Gastroesophageal sphincter (tissue), 4 donors: ENCODE results near the gene RUNX3. TPM values are rescaled to one million over a fixed set of nuclear protein-coding genes. Genes with fewer than 3 reads are reported as not detected.
A peak's percentile ranks its signal among the peaks of the same experiment; 100 is the strongest.

Source experiments
- ATAC-seq: fragments of 150-250 bp; one replicate; pipeline ENCODE4 v1.9.1; 2016; ENCODE audit warnings: mild to moderate bottlenecking, moderate library complexity
- H3K27ac ChIP-seq, 4 donors: fragments of 200-600 bp; sonication (generic) in 3 of 4; 1 replicate in 3 of 4; 2 replicates in 1 of 4; pipeline ENCODE4 v1.5.1; 2016 to 2019
- H3K27me3 ChIP-seq: fragments of 200-600 bp; sonication (generic); one replicate; pipeline ENCODE4 v1.5.1; 2019
- H3K36me3 ChIP-seq, 2 donors: fragments of 200-600 bp; sonication (generic); one replicate each; pipeline ENCODE4 v1.5.1; 2019; ENCODE audit warnings: control low read depth in 1 of 2
- H3K4me1 ChIP-seq, 3 donors: fragments of 200-600 bp; sonication (generic); 1 replicate in 2 of 3; 2 replicates in 1 of 3; pipeline ENCODE4 v1.5.1; 2016 to 2019; ENCODE audit warnings: control low read depth in 2 of 3
- H3K4me3 ChIP-seq, 2 donors: fragments of 200-600 bp; sonication (generic); one replicate each; pipeline ENCODE4 v1.5.1; 2019; ENCODE audit warnings: mild to moderate bottlenecking in 1 of 2, moderate library complexity in 1 of 2
- H3K9me3 ChIP-seq, 3 donors: fragments of 200-600 bp; sonication (generic); one replicate each; pipeline ENCODE4 v1.5.1; 2017 to 2019; ENCODE audit warnings: control low read depth in 2 of 3
- EP300 ChIP-seq: sonication (generic); formaldehyde crosslinking; IDR thresholded peaks from one replicate; pipeline ENCODE4 v1.6.1; 2017; ENCODE audit warnings: antibody characterized with exemption, mild to moderate bottlenecking
- POLR2A ChIP-seq, 2 donors: fragments of 450-650 bp; IDR thresholded peaks; one replicate each; pipeline ENCODE4 v1.6.1; 2017; ENCODE audit warnings: antibody characterized with exemption in 2 of 2, mild to moderate bottlenecking in 2 of 2, moderate library complexity in 1 of 2
- POLR2AphosphoS5 ChIP-seq: sonication (generic); formaldehyde crosslinking; IDR thresholded peaks from one replicate; pipeline ENCODE4 v1.6.1; 2017; ENCODE audit warnings: antibody characterized with exemption
- WGBS, 2 donors: methylation state at CpG; one replicate each; pipeline ENCODE4 v1.1.5; 2018; ENCODE audit warnings: low coverage in 1 of 2; 5-methylcytosine and 5-hydroxymethylcytosine counted together
- total RNA-seq, 4 donors: library from RNA; depleted of rRNA; stranded (reverse); fragments of >200 nt; gene quantifications; one replicate each; pipeline ENCODE4 v1.1.0, GENCODE V29; 2016
- TF ChIP-seq, protein P1 (sequence below), 4 experiments: fragments of 200-600 bp in 2 of 4; fragments of 450-650 bp in 2 of 4; sonication (generic) in 1 of 4; IDR thresholded peaks; one replicate each; pipeline ENCODE4 v1.5.1; 2017 to 2019; ENCODE audit warnings: antibody characterized with exemption in 4 of 4, mild to moderate bottlenecking in 2 of 4, moderate library complexity in 2 of 4

RUNX3 gene
- total RNA-seq, 4 donors from 2014 or later: 0.62 to 2.0 (median 1.3) TPM

DNA sequence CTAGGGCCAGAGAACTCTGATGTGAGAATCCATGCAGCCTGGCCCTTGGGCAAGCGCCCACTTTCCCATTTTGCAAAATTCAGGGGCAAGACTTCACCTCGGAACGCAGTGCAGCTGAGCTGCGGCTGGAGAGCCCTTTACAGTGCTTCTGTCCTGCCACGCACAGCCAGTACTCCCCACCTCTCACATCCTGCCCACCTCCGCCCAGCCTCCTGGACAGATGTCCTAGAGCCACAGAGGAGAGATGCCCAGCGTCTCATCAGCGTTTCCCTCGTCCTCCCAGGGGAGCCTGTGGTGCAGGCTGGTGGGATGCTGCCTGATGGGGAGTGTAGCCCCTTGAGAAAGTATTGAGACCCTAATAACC, 29.6 kb downstream of the RUNX3 start:
- H3K27ac ChIP-seq: no peak overlapping the region
- TF ChIP-seq, protein P1, sequence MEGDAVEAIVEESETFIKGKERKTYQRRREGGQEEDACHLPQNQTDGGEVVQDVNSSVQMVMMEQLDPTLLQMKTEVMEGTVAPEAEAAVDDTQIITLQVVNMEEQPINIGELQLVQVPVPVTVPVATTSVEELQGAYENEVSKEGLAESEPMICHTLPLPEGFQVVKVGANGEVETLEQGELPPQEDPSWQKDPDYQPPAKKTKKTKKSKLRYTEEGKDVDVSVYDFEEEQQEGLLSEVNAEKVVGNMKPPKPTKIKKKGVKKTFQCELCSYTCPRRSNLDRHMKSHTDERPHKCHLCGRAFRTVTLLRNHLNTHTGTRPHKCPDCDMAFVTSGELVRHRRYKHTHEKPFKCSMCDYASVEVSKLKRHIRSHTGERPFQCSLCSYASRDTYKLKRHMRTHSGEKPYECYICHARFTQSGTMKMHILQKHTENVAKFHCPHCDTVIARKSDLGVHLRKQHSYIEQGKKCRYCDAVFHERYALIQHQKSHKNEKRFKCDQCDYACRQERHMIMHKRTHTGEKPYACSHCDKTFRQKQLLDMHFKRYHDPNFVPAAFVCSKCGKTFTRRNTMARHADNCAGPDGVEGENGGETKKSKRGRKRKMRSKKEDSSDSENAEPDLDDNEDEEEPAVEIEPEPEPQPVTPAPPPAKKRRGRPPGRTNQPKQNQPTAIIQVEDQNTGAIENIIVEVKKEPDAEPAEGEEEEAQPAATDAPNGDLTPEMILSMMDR (IDR thresholded peaks at IDR 0.05): no peak
- TF ChIP-seq EP300 (no peak), POLR2AphosphoS5 (no peak), POLR2A (IDR thresholded peaks at IDR 0.05) (no peak)
- no peak overlapping the region for H3K4me3 ChIP-seq
- no peaks in the 10 kb centered on the region for H3K36me3 ChIP-seq
- peaks cover 77% of the 10 kb centered on the region for H3K27me3 ChIP-seq
- ATAC-seq: no peak
- no peaks in the 10 kb centered on the region for H3K4me1 ChIP-seq
- 68% methylated on average over 5 of the region's 9 CpGs; no CpG with 5 or more reads in 1 of the 2 donors for WGBS, 2 donors
- H3K9me3 ChIP-seq: no peaks in the 10 kb centered on the region

DNA sequence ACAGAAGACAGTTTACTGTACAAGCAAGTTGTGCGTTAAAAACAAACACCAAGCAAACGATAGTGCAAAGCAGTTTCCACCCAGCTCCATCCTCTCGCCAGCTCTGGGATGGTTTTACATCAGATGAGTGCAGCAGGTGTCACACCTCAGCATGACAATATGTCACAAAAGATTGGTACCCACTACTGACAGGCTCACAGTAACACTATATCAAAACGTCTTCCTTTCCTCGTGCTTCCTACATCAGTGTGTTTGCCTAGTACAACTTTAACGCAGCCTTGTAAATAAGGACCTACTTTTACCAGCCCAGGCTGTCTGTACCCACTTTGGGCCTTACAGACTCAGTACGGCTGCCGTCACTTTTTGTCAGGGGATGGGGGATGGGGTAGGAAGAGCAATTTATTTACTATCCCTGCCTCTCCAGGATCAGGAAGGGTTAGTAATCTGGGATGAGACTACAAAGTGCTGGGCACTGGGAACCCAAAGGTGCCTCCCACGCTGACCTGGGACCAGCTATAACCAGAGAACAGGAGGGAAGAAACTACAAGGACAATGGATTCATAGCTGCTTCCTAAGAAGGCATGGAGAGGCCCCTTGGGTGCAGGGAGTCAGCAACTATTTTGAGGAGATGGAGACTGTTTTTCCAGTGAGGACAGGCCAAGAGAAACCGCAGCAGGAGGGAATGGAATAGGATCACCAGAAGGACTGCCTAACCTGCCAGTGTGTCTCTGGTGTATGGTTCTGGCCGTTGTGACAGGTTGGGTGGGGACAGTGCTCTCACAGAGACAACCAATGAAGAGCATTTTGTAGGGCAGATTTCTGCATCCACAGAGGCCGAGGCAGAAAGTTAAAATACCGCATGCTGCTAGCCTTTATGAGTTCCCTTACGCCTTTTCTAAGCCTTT, 30.2 kb downstream of the RUNX3 start:
- 68 to 69% methylated on average over 8 to 14 of the region's 14 CpGs for WGBS, 2 donors

DNA sequence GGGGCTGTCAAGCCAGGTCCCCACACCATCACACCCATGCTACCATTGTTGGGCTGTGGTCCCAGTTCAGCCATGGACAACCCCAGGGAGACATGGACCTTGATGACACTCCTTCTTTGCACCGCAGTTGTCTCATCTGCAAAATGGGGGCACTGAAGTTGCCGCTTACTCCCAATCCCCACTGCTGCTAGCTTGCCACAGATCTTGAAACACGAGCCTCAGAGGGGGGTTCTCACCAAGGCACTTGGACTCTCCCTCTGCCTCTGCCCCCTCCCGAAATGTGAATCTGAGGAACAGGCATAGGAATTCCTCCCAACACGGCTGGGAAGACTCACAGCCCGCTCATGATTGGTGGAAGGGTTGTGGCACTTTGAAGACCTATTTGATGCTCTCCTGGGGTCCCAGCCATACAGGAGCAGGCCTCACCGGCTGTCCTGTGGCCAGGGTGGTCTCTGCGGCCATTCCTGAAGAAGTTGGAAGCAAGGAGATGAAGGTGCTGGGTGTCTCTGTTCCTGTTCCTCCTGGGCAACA, 31.1 kb downstream of the RUNX3 start:
- no peak for ATAC-seq
- Histone ChIP-seq H3K27me3 (peaks cover 62% of the 10 kb centered on the region), H3K9me3 (no peaks in the 10 kb centered on the region), H3K27ac (no peak overlapping the region), H3K4me1 (no peaks in the 10 kb centered on the region), H3K36me3 (no peaks in the 10 kb centered on the region), H3K4me3 (no peak overlapping the region)
- no peak for TF ChIP-seq POLR2A (IDR thresholded peaks at IDR 0.05)
- TF ChIP-seq, protein P1 (IDR thresholded peaks at IDR 0.05): no peak
- TF ChIP-seq EP300: no peak
- TF ChIP-seq POLR2AphosphoS5: no peak
- WGBS, 2 donors: 65 to 100% methylated on average over 1 to 2 of the region's 8 CpGs

More for the DNA sequence above, 30.2 kb downstream of the RUNX3 start:
- Histone ChIP-seq H3K4me3 (no peak overlapping the region), H3K9me3 (no peaks in the 10 kb centered on the region), H3K27ac (no peak overlapping the region), H3K4me1 (no peaks in the 10 kb centered on the region), H3K27me3 (peaks cover 71% of the 10 kb centered on the region), H3K36me3 (no peaks in the 10 kb centered on the region)
- no peak for ATAC-seq
- no peak for TF ChIP-seq POLR2A (IDR thresholded peaks at IDR 0.05)
- TF ChIP-seq, protein P1 (IDR thresholded peaks at IDR 0.05): no peak
- no peak for TF ChIP-seq POLR2AphosphoS5
- no peak for TF ChIP-seq EP300

DNA sequence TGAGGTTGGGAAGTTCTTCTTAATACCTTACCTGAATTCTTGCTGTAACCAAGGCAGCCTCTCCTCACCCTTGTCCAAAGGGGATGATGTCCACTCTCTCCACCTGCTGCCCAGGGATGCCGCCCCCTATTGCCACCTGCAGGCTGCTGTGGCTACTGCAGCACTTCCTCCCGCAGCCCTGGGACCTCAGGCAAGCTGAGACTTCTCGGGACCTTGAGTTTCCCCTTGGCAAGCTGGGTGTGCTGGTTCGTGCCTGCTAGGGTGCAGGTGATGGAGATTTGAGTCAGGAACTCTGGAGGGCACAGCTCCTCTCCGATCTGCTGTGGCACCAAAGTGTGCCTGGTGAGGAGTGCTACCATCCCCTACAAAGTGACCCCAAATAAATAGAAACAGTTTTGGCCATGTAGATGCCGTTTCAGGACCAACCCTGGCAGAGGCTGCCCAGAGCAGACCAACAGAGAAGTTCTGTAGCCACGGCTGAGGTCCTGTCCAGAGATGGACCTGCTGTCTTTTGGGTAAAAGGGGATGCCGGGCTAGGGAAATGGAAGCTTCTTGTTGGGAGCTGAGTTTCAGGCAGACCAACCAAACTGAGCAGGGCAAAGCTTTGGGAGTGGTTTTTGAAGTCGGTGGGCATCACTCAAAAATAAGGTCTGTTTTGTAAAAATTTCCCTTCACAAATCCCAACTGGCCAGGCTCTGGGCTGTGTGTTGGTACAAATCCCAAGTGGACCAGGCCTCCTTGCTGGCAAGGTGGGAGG, 31.7 kb downstream of the RUNX3 start:
- no peaks in the 10 kb centered on the region for H3K36me3 ChIP-seq
- no peaks in the 10 kb centered on the region for H3K9me3 ChIP-seq
- H3K27ac ChIP-seq: no peak overlapping the region
- peaks cover 56% of the 10 kb centered on the region for H3K27me3 ChIP-seq
- TF ChIP-seq POLR2AphosphoS5 (no peak), POLR2A (IDR thresholded peaks at IDR 0.05) (no peak)
- TF ChIP-seq, protein P1 (IDR thresholded peaks at IDR 0.05): peak in 3 of 4 experiments; percentile 28 to 64 (median 39)
- no peaks in the 10 kb centered on the region for H3K4me1 ChIP-seq
- H3K4me3 ChIP-seq: no peak overlapping the region
- no peak for ATAC-seq
- WGBS, 2 donors: 13 to 83% methylated on average over 1 to 3 of the region's 9 CpGs
